Heart left ventricle (tissue), 16 donors: ENCODE results near the gene ZBTB18. TPM values are rescaled to one million over a fixed set of nuclear protein-coding genes. Genes with fewer than 3 reads are reported as not detected.

Experiments
- ATAC-seq, 4 donors: fragments of 200-7000 bp; cut with Tn5 transposase; one replicate each; pipeline ENCODE4 v1.9.1; 2020 to 2022; ENCODE audit warnings: moderate library complexity in 4 of 4, mild to moderate bottlenecking in 3 of 4, moderate number of reproducible peaks in 1 of 4
- DNase-seq, 5 donors: peaks; one replicate each; pipeline ENCODE4 v3.0.0-alpha.2; 2020
- H3K27ac ChIP-seq, 12 donors: fragments of 200-600 bp; sonication (generic) in 4 of 12; one replicate each; pipeline versions ENCODE4 v1.5.0 to v1.8.0; 2016 to 2022; ENCODE audit warnings: mild to moderate bottlenecking in 2 of 12
- H3K27me3 ChIP-seq, 9 donors: fragments of 200-600 bp; sonication (generic) in 2 of 9; one replicate each; pipeline versions ENCODE4 v1.5.1 to v1.8.0; 2016 to 2022; ENCODE audit warnings: mild to moderate bottlenecking in 3 of 9
- H3K36me3 ChIP-seq, 9 donors: fragments of 200-600 bp; sonication (generic) in 2 of 9; one replicate each; pipeline versions ENCODE4 v1.5.0 to v1.8.0; 2018 to 2022; ENCODE audit warnings: mild to moderate bottlenecking in 2 of 9
- H3K4me1 ChIP-seq, 12 donors: fragments of 200-600 bp; sonication (generic) in 4 of 12; one replicate each; pipeline versions ENCODE4 v1.5.0 to v1.8.0; 2016 to 2022; ENCODE audit warnings: mild to moderate bottlenecking in 3 of 12
- H3K4me3 ChIP-seq, 12 donors: fragments of 200-600 bp; sonication (generic) in 4 of 12; one replicate each; pipeline versions ENCODE4 v1.5.0 to v1.8.0; 2017 to 2022; ENCODE audit warnings: mild to moderate bottlenecking in 9 of 12, moderate library complexity in 4 of 12
- H3K9me3 ChIP-seq, 12 donors: fragments of 200-600 bp; sonication (generic) in 4 of 12; one replicate each; pipeline versions ENCODE4 v1.5.0 to v1.8.0; 2016 to 2022; ENCODE audit warnings: mild to moderate bottlenecking in 1 of 12
- CTCF ChIP-seq, 12 donors: fragments of 200-600 bp; sonication (generic) in 4 of 12; IDR thresholded peaks; one replicate each; pipeline versions ENCODE4 v1.5.0 to v1.8.0; 2018 to 2022; ENCODE audit warnings: antibody characterized with exemption in 12 of 12, mild to moderate bottlenecking in 5 of 12
- POLR2A ChIP-seq, 2 donors: fragments of 450-650 bp; IDR thresholded peaks; one replicate each; pipeline ENCODE4 v1.6.1; 2017; ENCODE audit warnings: antibody characterized with exemption in 2 of 2, mild to moderate bottlenecking in 2 of 2, moderate library complexity in 2 of 2
- WGBS, 4 donors: extraction: QIAGEN DNeasy Blood & Tissue Kit in 2 of 4; methylation state at CpG; one replicate each; pipeline versions ENCODE4 v1.1.5 to v1.1.7; 2013 to 2018; 5-methylcytosine and 5-hydroxymethylcytosine counted together
- intact Hi-C, 10 donors: fragments of 100-400 bp; cut with DNase I; formaldehyde crosslinking; loops; one replicate each; pipeline versions ENCODE4 v1.11.1 to v1.14.2; 2022
- polyA plus RNA-seq, 2 donors: library from polyadenylated mRNA; stranded (reverse); fragments of 200-250 nt; gene quantifications; one replicate each; pipeline ENCODE4 v1.2.3, GENCODE V29; 2013
- total RNA-seq, 9 donors: library from RNA; depleted of rRNA in 2 of 9; stranded (reverse); fragments of >200 nt in 2 of 9; fragmentation: NEBNext Ultra II Directional in 3 of 9; extraction: Animal tissue kit (Norgen Biotek cat#: 25700) in 3 of 9; gene quantifications; one replicate each; pipeline versions ENCODE4 v1.1.0 to v1.2.4, GENCODE V29; 2016 to 2023
- donor health status: ischemic (EF 13 %, LVEDD 7.1; RV severe dilation, severe dysfunction).
- donor health status: healthy with polysubstance abuse.
- donor health status: DM: no; HTN: yes; CAD: no.
- donor health status: DM: no; HTN: no; CAD: no.
- donor health status: ischemic (EF 25% LVEDD 6.9; RV normal size, moderate dysfunction).
- donor health status: ischemic (EF 25% LVEDD 5.7; RV mildly dilated, moderate dysfunction).
- donor health status: healthy.
- donor health status: DM: yes; HTN: yes; CAD: no.
- donor health status: ischemic (EF 35%, LVEDD 5.7; RV mildly dilated, moderate dysfunction).
- donor health status: nonischemic (EF 11% LVEDD 7.7; RV severe dilation, severe dysfunction).
- donor health status: DM: yes; HTN: yes; CAD: no.
- donor health status: PGD.
- donor health status: ischemic (EF 29% LVEDD 5.4; RV normal size, mild dysfunction).
- donor health status: nonischemic (EF 23%, LVEDD 6.1; RV moderate dilation, normal function).

The ZBTB18 gene
- total and polyA plus RNA-seq, 11 donors = 12.5 to 29.2 (median 22.5) TPM

GRCh38 chr1:244106176-244106575 is 55.1 kb downstream of the ZBTB18 start:
- no peak for ATAC-seq
- intact Hi-C loops = no loop called here
- H3K9me3 ChIP-seq = no peaks in the 10 kb centered on the region
- peaks cover 0 to 2% (median 0%) of the 10 kb centered on the region in 12 donors for H3K4me1 ChIP-seq
- no peak for DNase-seq
- TF ChIP-seq CTCF (IDR thresholded peaks at IDR 0.05) (no peak), POLR2A (IDR thresholded peaks at IDR 0.05) (no peak)
- H3K27ac ChIP-seq = no peak overlapping the region
- 86 to 92% (median 91%) methylated on average over 3 of the region's 3 CpGs for WGBS, 4 donors
- peaks cover 0 to 8% (median 0%) of the 10 kb centered on the region in 9 donors for H3K27me3 ChIP-seq
- no peak overlapping the region for H3K4me3 ChIP-seq
- no peaks in the 10 kb centered on the region for H3K36me3 ChIP-seq

Other genes starting within 250 kb of the ZBTB18 start
- 10 to 100 TPM; 12.1 to 27.9 (median 19.9) TPM for gene AKT3, start 201.0 kb upstream of the ZBTB18 start, total RNA-seq
- gene AKT3, start 201.0 kb upstream of the ZBTB18 start, polyA plus RNA-seq = 1 to 10 TPM; 3.2 to 8.6 TPM